ENCODE results near the gene LSM14A. TPM values are rescaled to one million over a fixed set of nuclear protein-coding genes. Genes with fewer than 3 reads are reported as not detected.

LSM14A gene
- total and polyA plus RNA-seq, 9 of the 15 experiments (the other 6 are each of a cell fraction or from before 2014, with no cell fraction given), result 19.5 to 150 (median 95.1) TPM

- TF ChIP-seq, protein P1, sequence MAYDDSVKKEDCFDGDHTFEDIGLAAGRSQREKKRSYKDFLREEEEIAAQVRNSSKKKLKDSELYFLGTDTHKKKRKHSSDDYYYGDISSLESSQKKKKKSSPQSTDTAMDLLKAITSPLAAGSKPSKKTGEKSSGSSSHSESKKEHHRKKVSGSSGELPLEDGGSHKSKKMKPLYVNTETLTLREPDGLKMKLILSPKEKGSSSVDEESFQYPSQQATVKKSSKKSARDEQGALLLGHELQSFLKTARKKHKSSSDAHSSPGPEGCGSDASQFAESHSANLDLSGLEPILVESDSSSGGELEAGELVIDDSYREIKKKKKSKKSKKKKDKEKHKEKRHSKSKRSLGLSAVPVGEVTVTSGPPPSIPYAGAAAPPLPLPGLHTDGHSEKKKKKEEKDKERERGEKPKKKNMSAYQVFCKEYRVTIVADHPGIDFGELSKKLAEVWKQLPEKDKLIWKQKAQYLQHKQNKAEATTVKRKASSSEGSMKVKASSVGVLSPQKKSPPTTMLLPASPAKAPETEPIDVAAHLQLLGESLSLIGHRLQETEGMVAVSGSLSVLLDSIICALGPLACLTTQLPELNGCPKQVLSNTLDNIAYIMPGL (CRISPR knock-in tag; IDR thresholded peaks at IDR 0.05), result peak; percentile 85; the same call in 1 of the 2 replicates
- TF ChIP-seq, protein P2, sequence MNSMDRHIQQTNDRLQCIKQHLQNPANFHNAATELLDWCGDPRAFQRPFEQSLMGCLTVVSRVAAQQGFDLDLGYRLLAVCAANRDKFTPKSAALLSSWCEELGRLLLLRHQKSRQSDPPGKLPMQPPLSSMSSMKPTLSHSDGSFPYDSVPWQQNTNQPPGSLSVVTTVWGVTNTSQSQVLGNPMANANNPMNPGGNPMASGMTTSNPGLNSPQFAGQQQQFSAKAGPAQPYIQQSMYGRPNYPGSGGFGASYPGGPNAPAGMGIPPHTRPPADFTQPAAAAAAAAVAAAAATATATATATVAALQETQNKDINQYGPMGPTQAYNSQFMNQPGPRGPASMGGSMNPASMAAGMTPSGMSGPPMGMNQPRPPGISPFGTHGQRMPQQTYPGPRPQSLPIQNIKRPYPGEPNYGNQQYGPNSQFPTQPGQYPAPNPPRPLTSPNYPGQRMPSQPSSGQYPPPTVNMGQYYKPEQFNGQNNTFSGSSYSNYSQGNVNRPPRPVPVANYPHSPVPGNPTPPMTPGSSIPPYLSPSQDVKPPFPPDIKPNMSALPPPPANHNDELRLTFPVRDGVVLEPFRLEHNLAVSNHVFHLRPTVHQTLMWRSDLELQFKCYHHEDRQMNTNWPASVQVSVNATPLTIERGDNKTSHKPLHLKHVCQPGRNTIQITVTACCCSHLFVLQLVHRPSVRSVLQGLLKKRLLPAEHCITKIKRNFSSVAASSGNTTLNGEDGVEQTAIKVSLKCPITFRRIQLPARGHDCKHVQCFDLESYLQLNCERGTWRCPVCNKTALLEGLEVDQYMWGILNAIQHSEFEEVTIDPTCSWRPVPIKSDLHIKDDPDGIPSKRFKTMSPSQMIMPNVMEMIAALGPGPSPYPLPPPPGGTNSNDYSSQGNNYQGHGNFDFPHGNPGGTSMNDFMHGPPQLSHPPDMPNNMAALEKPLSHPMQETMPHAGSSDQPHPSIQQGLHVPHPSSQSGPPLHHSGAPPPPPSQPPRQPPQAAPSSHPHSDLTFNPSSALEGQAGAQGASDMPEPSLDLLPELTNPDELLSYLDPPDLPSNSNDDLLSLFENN (IDR thresholded peaks at IDR 0.05; ENCODE audit: low read depth in 2 of 2, low read length in 2 of 2), result no peak
- peak; percentile 63; the same call in 1 of the 2 replicates for TF ChIP-seq ZNF766 (CRISPR knock-in tag; conservative IDR thresholded peaks at IDR 0.05)
- no peak for TF ChIP-seq SNRNP70 (optimal IDR thresholded peaks at IDR 0.05; ENCODE audit: low read depth, low read length)
- peak; percentile 36; the same call in 1 of the 2 replicates for TF ChIP-seq STAG1 (CRISPR knock-in tag; IDR thresholded peaks at IDR 0.05; ENCODE audit: borderline replicate concordance)
- TF ChIP-seq HBP1 (CRISPR knock-in tag; IDR thresholded peaks at IDR 0.05), result no peak
- no peak for TF ChIP-seq LARP7 (IDR thresholded peaks at IDR 0.05)
- TF ChIP-seq, protein P3, sequence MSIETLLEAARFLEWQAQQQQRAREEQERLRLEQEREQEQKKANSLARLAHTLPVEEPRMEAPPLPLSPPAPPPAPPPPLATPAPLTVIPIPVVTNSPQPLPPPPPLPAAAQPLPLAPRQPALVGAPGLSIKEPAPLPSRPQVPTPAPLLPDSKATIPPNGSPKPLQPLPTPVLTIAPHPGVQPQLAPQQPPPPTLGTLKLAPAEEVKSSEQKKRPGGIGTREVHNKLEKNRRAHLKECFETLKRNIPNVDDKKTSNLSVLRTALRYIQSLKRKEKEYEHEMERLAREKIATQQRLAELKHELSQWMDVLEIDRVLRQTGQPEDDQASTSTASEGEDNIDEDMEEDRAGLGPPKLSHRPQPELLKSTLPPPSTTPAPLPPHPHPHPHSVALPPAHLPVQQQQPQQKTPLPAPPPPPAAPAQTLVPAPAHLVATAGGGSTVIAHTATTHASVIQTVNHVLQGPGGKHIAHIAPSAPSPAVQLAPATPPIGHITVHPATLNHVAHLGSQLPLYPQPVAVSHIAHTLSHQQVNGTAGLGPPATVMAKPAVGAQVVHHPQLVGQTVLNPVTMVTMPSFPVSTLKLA (conservative IDR thresholded peaks at IDR 0.05), result peak; percentile 30 to 54; a peak in 1 of 4 replicates
- peak; percentile 94 for TF ChIP-seq RBM25 (IDR thresholded peaks at IDR 0.05; ENCODE audit: low read depth, low read length, severe bottlenecking)
- TF ChIP-seq ZNF668 (CRISPR knock-in tag; IDR thresholded peaks at IDR 0.05), result no peak
- TF ChIP-seq E2F4 (CRISPR knock-in tag; IDR thresholded peaks at IDR 0.05; ENCODE audit: low read depth), result no peak
- TF ChIP-seq ZKSCAN3 (CRISPR knock-in tag; IDR thresholded peaks at IDR 0.05), result no peak
- TF ChIP-seq POLR3G (IDR thresholded peaks at IDR 0.05; ENCODE audit: extremely low read depth, insufficient read length, insufficient replicate concordance), result no peak
- no peak for TF ChIP-seq ZNF695 (CRISPR knock-in tag; IDR thresholded peaks at IDR 0.05)
- TF ChIP-seq TBP (optimal IDR thresholded peaks at IDR 0.05; ENCODE audit: low read depth, low read length), result peak; percentile 87
- TF ChIP-seq GABPA (tag; conservative IDR thresholded peaks at IDR 0.05; ENCODE audit: low read depth), result peak; percentile 64
These were observed at the start of gene LSM14A (continued) for GRCh38 chr19:34171877-34172660.

All from K562 (cell line).